Fibroblast of the conjunctiva (primary cell): ENCODE measurements around the gene ITPK1.
A peak's percentile ranks its signal among the peaks of the same experiment; 100 is the strongest.
"Not testable (repeated sequence)": the region's sequence is repeated elsewhere in the genome, so short reads cannot be mapped to it uniquely, and the experiment has no call there.

Experiments used
- DNase-seq: peaks from one replicate; pipeline ENCODE4 v3.0.0-alpha.2; 2010; ENCODE audit warnings: low read depth

Gene ITPK1

GRCh38 chr14:93128725-93129459 lies 13.2 kb upstream of the ITPK1 start:
- no peak for DNase-seq

GRCh38 chr14:93126111-93126510 lies 10.4 kb upstream of the ITPK1 start:
- DNase-seq: no peak

GRCh38 chr14:93122826-93123225 lies 7.1 kb upstream of the ITPK1 start:
- no peak for DNase-seq

- DNase-seq: no peak
Observed at GRCh38 chr14:93121030-93121834, 5.5 kb upstream of the ITPK1 start.

DNA sequence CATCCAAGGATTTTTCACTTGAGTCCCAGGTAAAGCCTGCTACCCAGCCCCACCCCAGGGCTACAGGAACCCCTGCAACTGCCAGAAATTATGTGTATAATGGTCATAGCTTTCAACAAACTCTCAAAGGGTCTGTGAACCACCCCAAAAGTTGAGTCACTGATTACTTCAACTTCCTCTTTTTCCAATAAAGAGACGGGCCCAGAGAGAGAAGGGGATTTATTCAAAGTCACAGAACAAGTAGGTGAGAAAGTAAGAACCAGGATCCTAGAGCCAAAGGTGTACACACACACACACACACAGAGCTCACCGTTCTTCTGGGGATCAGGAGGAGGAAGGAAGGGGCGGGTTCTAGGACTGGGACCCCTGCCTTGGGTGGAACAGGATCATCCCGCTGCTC lies 4.8 kb upstream of the ITPK1 start:
- no peak for DNase-seq

DNA sequence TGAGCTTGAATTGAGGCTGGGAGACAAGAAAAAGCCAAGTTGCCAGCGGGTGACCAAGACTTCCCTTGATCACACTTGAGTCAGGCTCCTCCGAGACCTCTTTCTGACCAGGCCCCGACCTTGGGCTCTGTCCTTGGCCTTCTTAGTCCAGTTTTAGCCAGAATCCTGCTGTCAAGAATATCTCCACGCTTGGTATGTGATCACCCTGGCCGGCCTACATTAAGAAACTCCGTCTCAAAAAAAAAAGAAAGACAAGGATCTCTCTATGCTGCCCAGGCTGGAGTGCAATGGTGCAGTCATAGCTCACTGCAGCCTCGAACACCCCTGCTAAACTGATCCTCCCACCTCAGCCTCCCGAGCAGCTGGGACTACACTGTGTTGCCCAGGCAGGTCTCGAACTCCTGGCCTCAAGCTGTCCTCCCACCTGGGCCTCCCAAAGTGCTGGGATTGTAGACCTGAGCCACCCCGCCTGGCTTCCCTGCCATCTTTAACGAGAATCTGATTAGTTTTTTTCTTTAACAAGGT lies 1.0 kb upstream of the ITPK1 start:
- DNase-seq: no peak

DNA sequence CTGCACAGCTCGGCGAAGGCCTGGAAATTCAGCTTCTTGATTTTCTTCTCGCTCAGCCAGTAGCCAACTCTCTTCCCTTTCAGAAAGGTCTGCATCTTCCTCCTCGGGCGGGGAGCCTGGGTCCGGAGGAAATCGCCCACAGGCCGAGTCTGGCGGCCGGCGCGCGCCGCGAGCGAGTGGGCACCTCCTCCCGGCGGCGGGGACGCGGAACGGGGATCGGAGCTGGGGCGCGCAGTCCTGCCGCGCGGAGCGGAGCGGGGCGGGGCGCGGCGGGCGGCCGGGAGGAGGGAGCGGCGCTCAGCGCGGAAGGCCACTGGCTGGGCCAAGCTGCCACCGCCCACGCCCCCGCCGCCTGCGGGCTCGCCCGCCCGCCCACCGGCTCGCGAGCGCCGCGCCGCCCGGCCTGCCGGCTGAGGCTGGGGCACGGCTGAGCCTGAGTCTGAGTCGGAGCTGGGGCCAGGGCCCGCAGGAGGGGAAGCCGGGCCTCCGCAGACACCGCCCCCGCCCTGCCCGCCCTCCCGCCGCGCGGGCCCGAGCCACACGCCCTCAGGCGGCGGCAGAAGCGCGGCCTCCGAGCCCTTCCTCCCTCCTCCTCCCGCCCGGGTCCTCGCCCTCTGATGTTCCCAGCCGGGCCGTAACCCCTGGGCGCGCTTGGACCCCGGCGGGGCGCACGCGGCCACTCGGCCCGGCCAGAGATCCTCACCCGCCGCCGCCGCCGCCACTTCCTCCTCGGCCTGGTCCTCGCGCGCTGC lies 480 bp downstream of the ITPK1 start:
- DNase-seq: peak; percentile 75

DNA sequence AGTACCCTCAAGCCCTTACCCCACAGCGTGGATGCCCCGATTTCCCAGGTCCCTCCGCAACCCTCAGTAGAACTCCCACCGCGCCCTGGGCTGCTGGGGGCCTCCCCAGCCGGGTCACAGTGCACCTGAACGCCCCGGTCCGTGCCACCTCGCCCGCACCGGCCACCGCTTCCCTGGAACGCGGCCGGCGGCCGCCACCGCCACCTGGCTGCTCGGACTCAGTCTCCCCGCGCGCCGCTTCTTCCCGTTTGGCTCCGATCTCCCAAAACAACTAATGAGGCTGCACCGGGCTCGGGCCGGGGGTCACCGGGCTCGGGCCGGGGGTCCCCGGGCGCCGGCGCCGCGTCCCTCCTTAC lies 1.0 kb downstream of the ITPK1 start:
- no peak for DNase-seq

- DNase-seq: no peak
Observed at GRCh38 chr14:93114068-93114710, 1.5 kb downstream of the ITPK1 start.

DNA sequence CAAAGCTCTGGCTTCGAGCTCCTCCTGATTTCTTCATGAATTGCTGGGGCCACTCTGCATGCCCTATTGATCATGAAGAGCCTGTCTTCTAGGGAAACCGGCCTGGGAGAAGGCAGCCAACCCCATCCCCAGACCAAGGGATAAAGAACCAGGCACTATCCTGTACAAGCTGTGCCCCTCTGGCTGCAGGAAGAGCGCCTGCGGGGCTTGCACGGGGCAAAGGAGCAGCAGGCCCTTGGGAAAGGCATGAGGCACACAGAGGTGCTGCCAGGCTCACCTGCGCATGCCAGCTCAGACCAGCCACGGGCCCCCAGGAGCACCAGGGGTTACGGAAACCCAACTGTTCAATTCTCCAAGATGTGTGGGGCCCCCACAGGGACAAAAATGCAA lies 2.1 kb downstream of the ITPK1 start:
- DNase-seq: no peak

- DNase-seq: peak; percentile 81
Observed at GRCh38 chr14:93112891-93113677, 2.6 kb downstream of the ITPK1 start.

DNA sequence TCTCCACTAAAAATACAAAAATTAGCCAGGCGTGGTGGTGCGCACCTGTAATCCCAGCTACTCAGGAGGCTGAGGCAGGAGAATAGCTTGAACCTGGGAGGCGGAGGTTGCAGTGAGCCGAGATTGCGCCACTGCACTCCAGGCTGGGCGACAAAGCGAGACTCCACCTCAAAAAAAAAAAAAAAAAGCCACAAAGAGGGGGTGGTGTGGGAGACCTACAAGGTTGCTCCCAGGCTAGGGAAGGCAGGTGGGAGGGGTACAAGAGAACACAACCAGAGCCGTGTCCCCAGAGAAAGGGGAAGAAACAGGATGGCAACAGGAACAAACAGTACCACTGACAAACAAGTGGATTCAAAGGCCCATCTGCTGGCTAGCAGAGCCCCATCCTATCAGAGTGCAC lies 4.2 kb downstream of the ITPK1 start:
- not testable (repeated sequence) for DNase-seq

GRCh38 chr14:93110856-93111419 lies 4.8 kb downstream of the ITPK1 start:
- DNase-seq: no peak

GRCh38 chr14:93109572-93110481 lies 5.9 kb downstream of the ITPK1 start:
- no peak for DNase-seq

GRCh38 chr14:93108105-93108504 lies 7.6 kb downstream of the ITPK1 start:
- no peak for DNase-seq

DNA sequence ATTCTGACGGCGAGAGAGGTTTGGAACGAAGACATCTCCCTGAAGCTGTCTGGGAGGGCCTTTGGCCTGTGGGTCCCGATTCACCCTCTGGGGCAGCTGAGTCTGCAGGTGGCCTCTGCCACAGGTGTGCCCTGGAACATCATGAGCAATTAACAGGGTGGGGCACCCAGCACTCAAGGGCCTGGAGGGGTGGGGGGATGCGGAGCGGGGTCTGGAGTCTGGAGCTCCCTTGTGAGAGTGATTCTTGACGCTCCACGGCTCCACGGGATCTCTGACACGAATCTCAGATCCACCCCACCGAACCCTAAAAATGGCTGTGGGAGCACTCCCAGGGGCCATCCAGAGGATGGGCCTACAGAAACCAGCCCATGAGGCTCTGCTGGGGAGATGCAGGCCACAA lies 8.3 kb downstream of the ITPK1 start:
- DNase-seq: no peak

GRCh38 chr14:93106541-93107156 lies 9.1 kb downstream of the ITPK1 start:
- no peak for DNase-seq

- DNase-seq: not testable (repeated sequence)
Observed at GRCh38 chr14:93105856-93106255, 9.9 kb downstream of the ITPK1 start.

DNA sequence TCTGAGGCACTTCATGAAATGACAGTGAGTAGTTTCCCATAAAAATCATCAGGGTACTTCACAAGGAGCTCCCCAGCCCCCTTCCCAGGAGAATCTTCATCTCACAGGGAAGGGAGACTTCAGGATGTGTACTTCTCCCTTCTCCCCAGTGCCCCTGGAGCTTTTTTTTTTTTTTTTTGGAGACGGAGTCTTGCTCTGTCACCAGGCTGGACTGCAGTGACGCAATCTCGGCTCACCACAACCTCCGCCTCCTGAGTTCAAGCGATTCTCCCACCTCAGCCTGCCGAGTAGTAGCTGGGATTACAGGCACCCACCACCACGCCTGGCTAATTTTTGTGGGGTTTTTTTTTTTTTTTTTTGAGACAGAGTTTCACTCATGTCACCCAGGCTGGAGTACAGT lies 10.4 kb downstream of the ITPK1 start:
- no peak for DNase-seq
